ENCODE measurements around the gene BCAS3. TPM values are rescaled to one million over a fixed set of nuclear protein-coding genes. Genes with fewer than 3 reads are reported as not detected.

BCAS3 gene
- total RNA-seq, 1 donor from 2014 or later, result 9.5 TPM

GRCh38 chr17:61254904-61255303 lies 577.3 kb downstream of the BCAS3 start:
- no peak for DNase-seq
- Mint-ChIP-seq H3K27ac (no peak overlapping the region), H3K4me1 (peaks cover 15% of the 10 kb centered on the region), H3K27me3 (no peaks in the 10 kb centered on the region), H3K9me3 (peaks cover 8% of the 10 kb centered on the region), H3K4me3 (no peak overlapping the region), H3K36me3 (ENCODE audit: low read depth) (no peaks in the 10 kb centered on the region)
- intact Hi-C loops (cut with micrococcal nuclease), result no loop called here

- intact Hi-C loops (cut with micrococcal nuclease), result no loop called here
- Mint-ChIP-seq H3K9me3 (peaks cover 4% of the 10 kb centered on the region), H3K27me3 (no peaks in the 10 kb centered on the region), H3K27ac (no peak overlapping the region), H3K36me3 (ENCODE audit: low read depth) (no peaks in the 10 kb centered on the region), H3K4me3 (no peak overlapping the region), H3K4me1 (peaks cover 8% of the 10 kb centered on the region)
- DNase-seq, result no peak
These were observed 578.0 kb downstream of the BCAS3 start for GRCh38 chr17:61255647-61256046.

- no peak for DNase-seq
- H3K27ac Mint-ChIP-seq, result no peak overlapping the region
- no peak overlapping the region for H3K4me3 Mint-ChIP-seq
- no peaks in the 10 kb centered on the region for H3K9me3 Mint-ChIP-seq
- peaks cover 4% of the 10 kb centered on the region for H3K4me1 Mint-ChIP-seq
- H3K36me3 Mint-ChIP-seq (ENCODE audit: low read depth), result no peaks in the 10 kb centered on the region
- no peaks in the 10 kb centered on the region for H3K27me3 Mint-ChIP-seq
- intact Hi-C loops (cut with micrococcal nuclease), result no loop called here
These were observed 581.7 kb downstream of the BCAS3 start for GRCh38 chr17:61259360-61259759.

- intact Hi-C loops (cut with micrococcal nuclease), result no loop called here
- H3K27ac Mint-ChIP-seq, result no peak overlapping the region
- no peaks in the 10 kb centered on the region for H3K9me3 Mint-ChIP-seq
- H3K36me3 Mint-ChIP-seq (ENCODE audit: low read depth), result no peaks in the 10 kb centered on the region
- H3K4me1 Mint-ChIP-seq, result no peaks in the 10 kb centered on the region
- DNase-seq, result no peak
- no peaks in the 10 kb centered on the region for H3K27me3 Mint-ChIP-seq
- H3K4me3 Mint-ChIP-seq, result no peak overlapping the region
These were observed 582.6 kb downstream of the BCAS3 start for GRCh38 chr17:61260071-61260797.

- H3K9me3 Mint-ChIP-seq, result no peaks in the 10 kb centered on the region
- no peaks in the 10 kb centered on the region for H3K4me1 Mint-ChIP-seq
- no peaks in the 10 kb centered on the region for H3K27me3 Mint-ChIP-seq
- H3K4me3 Mint-ChIP-seq, result no peak overlapping the region
- no peaks in the 10 kb centered on the region for H3K36me3 Mint-ChIP-seq (ENCODE audit: low read depth)
- intact Hi-C loops (cut with micrococcal nuclease), result no loop called here
- no peak for DNase-seq
- H3K27ac Mint-ChIP-seq, result no peak overlapping the region
These were observed 583.5 kb downstream of the BCAS3 start for GRCh38 chr17:61261001-61261637.

GRCh38 chr17:61265397-61265796 lies 587.7 kb downstream of the BCAS3 start:
- no peaks in the 10 kb centered on the region for H3K27me3 Mint-ChIP-seq
- intact Hi-C loops (cut with micrococcal nuclease), result no loop called here

GRCh38 chr17:61267847-61268246 lies 590.2 kb downstream of the BCAS3 start:
- H3K36me3 Mint-ChIP-seq (ENCODE audit: low read depth), result no peaks in the 10 kb centered on the region
- H3K9me3 Mint-ChIP-seq, result no peaks in the 10 kb centered on the region
- no peaks in the 10 kb centered on the region for H3K27me3 Mint-ChIP-seq

More at GRCh38 chr17:61265397-61265796, 587.7 kb downstream of the BCAS3 start:
- Mint-ChIP-seq H3K4me1 (no peaks in the 10 kb centered on the region), H3K9me3 (no peaks in the 10 kb centered on the region), H3K27ac (no peak overlapping the region), H3K36me3 (ENCODE audit: low read depth) (no peaks in the 10 kb centered on the region), H3K4me3 (no peak overlapping the region)
- no peak for DNase-seq

GRCh38 chr17:61275395-61275794 lies 597.7 kb downstream of the BCAS3 start:
- no peaks in the 10 kb centered on the region for H3K27me3 Mint-ChIP-seq
- H3K4me1 Mint-ChIP-seq, result peaks cover 10% of the 10 kb centered on the region
- H3K27ac Mint-ChIP-seq, result no peak overlapping the region
- DNase-seq, result no peak
- peaks cover 4% of the 10 kb centered on the region for H3K9me3 Mint-ChIP-seq
- no peak overlapping the region for H3K4me3 Mint-ChIP-seq
- H3K36me3 Mint-ChIP-seq (ENCODE audit: low read depth), result no peaks in the 10 kb centered on the region
- intact Hi-C loops (cut with micrococcal nuclease), result no loop called here

More at GRCh38 chr17:61267847-61268246, 590.2 kb downstream of the BCAS3 start:
- H3K4me1 Mint-ChIP-seq, result no peaks in the 10 kb centered on the region
- no peak overlapping the region for H3K4me3 Mint-ChIP-seq
- no peak overlapping the region for H3K27ac Mint-ChIP-seq
- intact Hi-C loops (cut with micrococcal nuclease), result no loop called here
- no peak for DNase-seq

GRCh38 chr17:61276806-61277205 lies 599.2 kb downstream of the BCAS3 start:
- Mint-ChIP-seq H3K27ac (no peak overlapping the region), H3K27me3 (no peaks in the 10 kb centered on the region), H3K36me3 (ENCODE audit: low read depth) (no peaks in the 10 kb centered on the region), H3K9me3 (peaks cover 4% of the 10 kb centered on the region), H3K4me3 (no peak overlapping the region), H3K4me1 (peaks cover 11% of the 10 kb centered on the region)
- intact Hi-C loops (cut with micrococcal nuclease), result no loop called here
- no peak for DNase-seq

- no peak overlapping the region for H3K27ac Mint-ChIP-seq
- no peaks in the 10 kb centered on the region for H3K36me3 Mint-ChIP-seq (ENCODE audit: low read depth)
- H3K9me3 Mint-ChIP-seq, result peaks cover 4% of the 10 kb centered on the region
- peaks cover 20% of the 10 kb centered on the region for H3K4me1 Mint-ChIP-seq
- no peaks in the 10 kb centered on the region for H3K27me3 Mint-ChIP-seq
- no peak overlapping the region for H3K4me3 Mint-ChIP-seq
- intact Hi-C loops (cut with micrococcal nuclease), result loop anchor here (5.0 kb wide), 2 partner anchors 37 to 57 kb away; no protein-coding TSS in a partner anchor
- no peak for DNase-seq
These were observed 602.0 kb downstream of the BCAS3 start for GRCh38 chr17:61279476-61280145.

GRCh38 chr17:61280338-61280737 lies 602.7 kb downstream of the BCAS3 start:
- Mint-ChIP-seq H3K4me1 (peaks cover 22% of the 10 kb centered on the region), H3K9me3 (peaks cover 4% of the 10 kb centered on the region), H3K27ac (no peak overlapping the region), H3K27me3 (no peaks in the 10 kb centered on the region), H3K36me3 (ENCODE audit: low read depth) (no peaks in the 10 kb centered on the region), H3K4me3 (no peak overlapping the region)
- intact Hi-C loops (cut with micrococcal nuclease), result loop anchor here (5.0 kb wide), 2 partner anchors 38 to 58 kb away; no protein-coding TSS in a partner anchor
- DNase-seq, result no peak

- no peak for DNase-seq
- Mint-ChIP-seq H3K4me3 (no peak overlapping the region), H3K4me1 (peaks cover 26% of the 10 kb centered on the region), H3K27ac (no peak overlapping the region), H3K9me3 (peaks cover 4% of the 10 kb centered on the region), H3K27me3 (no peaks in the 10 kb centered on the region), H3K36me3 (ENCODE audit: low read depth) (no peaks in the 10 kb centered on the region)
- intact Hi-C loops (cut with micrococcal nuclease), result loop anchor here (5.0 kb wide), 2 partner anchors 39 to 59 kb away; no protein-coding TSS in a partner anchor
These were observed 603.2 kb downstream of the BCAS3 start for GRCh38 chr17:61280851-61281250.

GRCh38 chr17:61282377-61282776 lies 604.7 kb downstream of the BCAS3 start:
- H3K4me3 Mint-ChIP-seq, result no peak overlapping the region
- H3K27me3 Mint-ChIP-seq, result no peaks in the 10 kb centered on the region
- intact Hi-C loops (cut with micrococcal nuclease), result loop anchor here (5.0 kb wide), 2 partner anchors 40 to 60 kb away; no protein-coding TSS in a partner anchor
- no peak for DNase-seq
- H3K9me3 Mint-ChIP-seq, result peaks cover 4% of the 10 kb centered on the region
- H3K36me3 Mint-ChIP-seq (ENCODE audit: low read depth), result no peaks in the 10 kb centered on the region
- peaks cover 33% of the 10 kb centered on the region for H3K4me1 Mint-ChIP-seq
- H3K27ac Mint-ChIP-seq, result no peak overlapping the region

GRCh38 chr17:61283043-61283442 lies 605.4 kb downstream of the BCAS3 start:
- no peaks in the 10 kb centered on the region for H3K9me3 Mint-ChIP-seq
- H3K27ac Mint-ChIP-seq, result no peak overlapping the region
- H3K4me1 Mint-ChIP-seq, result peaks cover 33% of the 10 kb centered on the region
- intact Hi-C loops (cut with micrococcal nuclease), result loop anchor here (5.0 kb wide), 2 partner anchors 41 to 61 kb away; no protein-coding TSS in a partner anchor
- no peaks in the 10 kb centered on the region for H3K27me3 Mint-ChIP-seq
- no peaks in the 10 kb centered on the region for H3K36me3 Mint-ChIP-seq (ENCODE audit: low read depth)
- no peak for DNase-seq
- no peak overlapping the region for H3K4me3 Mint-ChIP-seq
